Spleen (tissue), 7 donors: ENCODE results near the gene ADGRL3.

Source experiments
- CTCF ChIP-seq, 11 experiments: fragments of 200-600 bp in 7 of 11; fragments of 450-650 bp in 4 of 11; sonication (generic) in 4 of 11; IDR thresholded peaks in 8 of 11; conservative IDR thresholded peaks in 3 of 11; 1 replicate in 7 of 11; 2 replicates in 4 of 11; pipeline versions ENCODE4 v1.4.0 to v1.8.0; 2016 to 2021; ENCODE audit warnings: antibody characterized with exemption in 11 of 11, inconsistent platforms in 4 of 11, mild to moderate bottlenecking in 1 of 11
- POLR2AphosphoS5 ChIP-seq, 3 donors: sonication (generic); formaldehyde crosslinking; IDR thresholded peaks; one replicate each; pipeline ENCODE4 v1.5.1; 2017; ENCODE audit warnings: antibody characterized with exemption in 3 of 3
- donor health status: DM: no; HTN: no; CAD: no; lungs with moderate emphysema.
- donor health status: DM: no; HTN: no; CAD: no.
- donor health status: DM: no; HTN: no; CAD: no.

- TF ChIP-seq POLR2AphosphoS5 (IDR thresholded peaks at IDR 0.05) (no peak), CTCF (IDR thresholded peaks at IDR 0.05 in 8 of 11, conservative IDR thresholded peaks at IDR 0.05 in 3 of 11) (no peak)
These were observed 1.4 kb downstream of the ADGRL3 start for GRCh38 chr4:61201561-61201960.
